ENCODE data around the gene GEMIN5.

The GEMIN5 gene

GRCh38 chr5:154850255-154851062, 87.6 kb downstream of the GEMIN5 start, which contains the start of gene FAXDC2:
TSS of gene FAXDC2 (minus strand) at chr5:154850603. CDS start at chr5:154838178, 12,425 bp downstream.
- DNase-seq (ENCODE audit: low read depth): no peak

- no peak for DNase-seq (ENCODE audit: low read depth)
Measured at GRCh38 chr5:154849791-154850201, 88.2 kb downstream of the GEMIN5 start.

- no peak for DNase-seq (ENCODE audit: low read depth)
Measured at GRCh38 chr5:154849264-154849785, 88.7 kb downstream of the GEMIN5 start.

GRCh38 chr5:154844809-154845208, 93.2 kb downstream of the GEMIN5 start:
- no peak for DNase-seq (ENCODE audit: low read depth)

- DNase-seq (ENCODE audit: low read depth): no peak
Measured at GRCh38 chr5:154842689-154843530, 95.1 kb downstream of the GEMIN5 start.

GRCh38 chr5:154841273-154841661, 96.7 kb downstream of the GEMIN5 start:
- DNase-seq (ENCODE audit: low read depth): no peak

GRCh38 chr5:154840435-154841272, 97.4 kb downstream of the GEMIN5 start:
- no peak for DNase-seq (ENCODE audit: low read depth)
